SK-N-SH treated with all-trans-retinoic acid at 6 μM for 48 hours (cell line): ENCODE measurements around the gene PIWIL1.

ENCODE experiments used
- ATAC-seq: fragments of 200-7000 bp; cut with Tn5 transposase; 3 replicates; pipeline ENCODE4 v1.9.1; 2020; ENCODE audit warnings: mild to moderate bottlenecking, moderate library complexity
- ARNTL ChIP-seq: fragments of 450-650 bp; formaldehyde crosslinking; IDR thresholded peaks from 2 replicates; pipeline ENCODE4 v1.5.0; 2020; ENCODE audit warnings: low read depth, mild to moderate bottlenecking, moderate library complexity, borderline replicate concordance
- BACH2 ChIP-seq: fragments of 250-450 bp; sonication (Bioruptor Pico); IDR thresholded peaks from 2 replicates; pipeline ENCODE4 v1.9.0; 2021; ENCODE audit warnings: mild to moderate bottlenecking, borderline replicate concordance
- CSDC2 ChIP-seq: fragments of 250-450 bp; sonication (Bioruptor Pico); IDR thresholded peaks from 2 replicates; pipeline ENCODE4 v1.5.0; 2020; ENCODE audit warnings: mild to moderate bottlenecking, moderate library complexity
- ESRRG ChIP-seq: fragments of 250-450 bp; sonication (Bioruptor Pico); IDR thresholded peaks from 2 replicates; pipeline ENCODE4 v1.6.1; 2021; ENCODE audit warnings: mild to moderate bottlenecking
- GLIS3 ChIP-seq: fragments of 250-450 bp; sonication (Bioruptor Pico); IDR thresholded peaks from 2 replicates; pipeline ENCODE4 v1.5.0; 2020; ENCODE audit warnings: mild to moderate bottlenecking, moderate library complexity
- ISL1 ChIP-seq: fragments of 250-450 bp; sonication (Bioruptor Pico); IDR thresholded peaks from 2 replicates; pipeline ENCODE4 v2.1.2; 2022; ENCODE audit warnings: mild to moderate bottlenecking, moderate library complexity
- OSR1 ChIP-seq: fragments of 250-450 bp; sonication (Bioruptor Pico); IDR thresholded peaks from 2 replicates; pipeline ENCODE4 v1.8.0; 2022; ENCODE audit warnings: moderate library complexity, mild to moderate bottlenecking, inconsistent platforms
- PATZ1 ChIP-seq: fragments of 250-450 bp; sonication (Bioruptor Pico); IDR thresholded peaks from 2 replicates; pipeline ENCODE4 v1.8.0; 2020; ENCODE audit warnings: mild to moderate bottlenecking, moderate library complexity, borderline replicate concordance
- POU6F1 ChIP-seq: fragments of 250-450 bp; sonication (Bioruptor Pico); IDR thresholded peaks from 2 replicates; pipeline ENCODE4 v1.8.0; 2021; ENCODE audit warnings: low read depth, mild to moderate bottlenecking, moderate library complexity, borderline replicate concordance
- PPARA ChIP-seq: fragments of 250-450 bp; sonication (Bioruptor Pico); IDR thresholded peaks from 2 replicates; pipeline ENCODE4 v1.5.0; 2020; ENCODE audit warnings: mild to moderate bottlenecking, borderline replicate concordance
- RARB ChIP-seq: fragments of 250-450 bp; sonication (Bioruptor Pico); IDR thresholded peaks from 2 replicates; pipeline ENCODE4 v1.8.0; 2021; ENCODE audit warnings: mild to moderate bottlenecking, moderate library complexity
- SNAI2 ChIP-seq: fragments of 250-450 bp; sonication (Bioruptor Pico); IDR thresholded peaks from 2 replicates; pipeline ENCODE4 v1.5.0; 2020; ENCODE audit warnings: mild to moderate bottlenecking, moderate library complexity
- TCF4 ChIP-seq: fragments of 250-450 bp; sonication (Bioruptor Pico); IDR thresholded peaks from 2 replicates; pipeline ENCODE4 v1.8.0; 2021; ENCODE audit warnings: mild to moderate bottlenecking, moderate library complexity, borderline replicate concordance
- TOX ChIP-seq: fragments of 250-450 bp; sonication (Bioruptor Pico); IDR thresholded peaks from 2 replicates; pipeline ENCODE4 v1.8.0; 2021; ENCODE audit warnings: mild to moderate bottlenecking, moderate library complexity, borderline replicate concordance
- ZFP3 ChIP-seq: fragments of 250-450 bp; sonication (Bioruptor Pico); IDR thresholded peaks from 2 replicates; pipeline ENCODE4 v1.5.0; 2020; ENCODE audit warnings: mild to moderate bottlenecking, moderate library complexity
- ZFP30 ChIP-seq: fragments of 450-650 bp; formaldehyde crosslinking; IDR thresholded peaks from 2 replicates; pipeline ENCODE4 v1.5.0; 2022; ENCODE audit warnings: mild to moderate bottlenecking, moderate library complexity
- ZNF565 ChIP-seq: fragments of 450-650 bp; formaldehyde crosslinking; conservative IDR thresholded peaks from 2 replicates; pipeline ENCODE4 v1.5.0; 2020; ENCODE audit warnings: low read depth, mild to moderate bottlenecking, moderate library complexity
- ZNF70 ChIP-seq: fragments of 450-650 bp; formaldehyde crosslinking; IDR thresholded peaks from 2 replicates; pipeline ENCODE4 v1.5.0; 2020; ENCODE audit warnings: mild to moderate bottlenecking, moderate library complexity
- TF ChIP-seq, protein P1 (sequence below): fragments of 250-450 bp; sonication (Bioruptor Pico); IDR thresholded peaks from 2 replicates; pipeline ENCODE4 v1.5.1; 2021; ENCODE audit warnings: mild to moderate bottlenecking, moderate library complexity
- TF ChIP-seq, protein P2 (sequence below): fragments of 250-450 bp; sonication (Bioruptor Pico); IDR thresholded peaks from 2 replicates; pipeline ENCODE4 v1.5.0; 2020; ENCODE audit warnings: mild to moderate bottlenecking, moderate library complexity

Gene PIWIL1

DNA sequence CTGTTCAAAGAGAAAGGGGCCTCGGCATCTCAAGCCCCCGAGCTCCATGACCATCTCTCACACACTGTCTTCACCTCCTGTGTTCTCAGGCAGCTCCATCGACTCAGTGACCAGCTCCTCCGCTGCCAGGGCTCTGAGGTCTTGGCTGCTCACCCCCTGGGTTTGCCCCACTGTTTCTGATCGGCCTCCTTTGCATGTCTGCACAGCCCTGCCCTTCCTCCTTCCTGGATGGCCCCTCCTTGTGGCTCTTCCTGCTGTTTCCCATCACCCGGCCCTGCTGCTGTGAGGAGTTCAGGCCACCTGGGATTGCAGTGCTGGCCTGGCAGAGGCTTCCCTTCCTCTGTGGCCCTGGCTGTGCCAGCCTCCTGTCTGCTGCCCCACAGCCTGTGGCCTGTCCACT is 38.1 kb upstream of the PIWIL1 start:
- TF ChIP-seq ISL1 (CRISPR knock-in tag) (no peak), PPARA (CRISPR knock-in tag) (no peak), TOX (CRISPR knock-in tag) (no peak), ZFP30 (CRISPR knock-in tag) (no peak), ZNF565 (CRISPR knock-in tag) (no peak), ZFP3 (CRISPR knock-in tag) (no peak), GLIS3 (CRISPR knock-in tag) (no peak), CSDC2 (CRISPR knock-in tag) (no peak), TCF4 (no peak), ZNF70 (CRISPR knock-in tag) (no peak), OSR1 (no peak)
- TF ChIP-seq, protein P1, sequence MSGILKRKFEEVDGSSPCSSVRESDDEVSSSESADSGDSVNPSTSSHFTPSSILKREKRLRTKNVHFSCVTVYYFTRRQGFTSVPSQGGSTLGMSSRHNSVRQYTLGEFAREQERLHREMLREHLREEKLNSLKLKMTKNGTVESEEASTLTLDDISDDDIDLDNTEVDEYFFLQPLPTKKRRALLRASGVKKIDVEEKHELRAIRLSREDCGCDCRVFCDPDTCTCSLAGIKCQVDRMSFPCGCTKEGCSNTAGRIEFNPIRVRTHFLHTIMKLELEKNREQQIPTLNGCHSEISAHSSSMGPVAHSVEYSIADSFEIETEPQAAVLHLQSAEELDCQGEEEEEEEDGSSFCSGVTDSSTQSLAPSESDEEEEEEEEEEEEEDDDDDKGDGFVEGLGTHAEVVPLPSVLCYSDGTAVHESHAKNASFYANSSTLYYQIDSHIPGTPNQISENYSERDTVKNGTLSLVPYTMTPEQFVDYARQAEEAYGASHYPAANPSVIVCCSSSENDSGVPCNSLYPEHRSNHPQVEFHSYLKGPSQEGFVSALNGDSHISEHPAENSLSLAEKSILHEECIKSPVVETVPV (CRISPR knock-in tag) = no peak
- no peak for ATAC-seq

DNA sequence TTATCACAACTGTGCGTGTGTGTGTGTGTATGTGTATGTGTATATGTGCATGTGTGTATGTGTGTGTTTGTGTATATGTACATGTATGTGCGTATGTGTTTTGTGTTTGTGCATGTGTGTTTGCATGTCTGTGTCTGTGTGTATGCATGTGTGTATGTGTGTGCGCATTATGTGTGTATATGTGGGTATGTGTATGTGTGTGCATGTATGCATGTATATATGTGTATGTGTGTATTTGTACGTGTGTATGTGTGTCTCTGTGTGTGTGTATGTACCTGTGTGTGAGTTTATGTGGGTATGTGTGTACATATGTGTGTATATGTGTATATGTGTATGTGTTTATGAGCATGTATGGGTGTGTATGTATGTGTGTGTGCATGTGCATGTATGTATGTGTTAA is 37.6 kb upstream of the PIWIL1 start:
- TF ChIP-seq, protein P2, sequence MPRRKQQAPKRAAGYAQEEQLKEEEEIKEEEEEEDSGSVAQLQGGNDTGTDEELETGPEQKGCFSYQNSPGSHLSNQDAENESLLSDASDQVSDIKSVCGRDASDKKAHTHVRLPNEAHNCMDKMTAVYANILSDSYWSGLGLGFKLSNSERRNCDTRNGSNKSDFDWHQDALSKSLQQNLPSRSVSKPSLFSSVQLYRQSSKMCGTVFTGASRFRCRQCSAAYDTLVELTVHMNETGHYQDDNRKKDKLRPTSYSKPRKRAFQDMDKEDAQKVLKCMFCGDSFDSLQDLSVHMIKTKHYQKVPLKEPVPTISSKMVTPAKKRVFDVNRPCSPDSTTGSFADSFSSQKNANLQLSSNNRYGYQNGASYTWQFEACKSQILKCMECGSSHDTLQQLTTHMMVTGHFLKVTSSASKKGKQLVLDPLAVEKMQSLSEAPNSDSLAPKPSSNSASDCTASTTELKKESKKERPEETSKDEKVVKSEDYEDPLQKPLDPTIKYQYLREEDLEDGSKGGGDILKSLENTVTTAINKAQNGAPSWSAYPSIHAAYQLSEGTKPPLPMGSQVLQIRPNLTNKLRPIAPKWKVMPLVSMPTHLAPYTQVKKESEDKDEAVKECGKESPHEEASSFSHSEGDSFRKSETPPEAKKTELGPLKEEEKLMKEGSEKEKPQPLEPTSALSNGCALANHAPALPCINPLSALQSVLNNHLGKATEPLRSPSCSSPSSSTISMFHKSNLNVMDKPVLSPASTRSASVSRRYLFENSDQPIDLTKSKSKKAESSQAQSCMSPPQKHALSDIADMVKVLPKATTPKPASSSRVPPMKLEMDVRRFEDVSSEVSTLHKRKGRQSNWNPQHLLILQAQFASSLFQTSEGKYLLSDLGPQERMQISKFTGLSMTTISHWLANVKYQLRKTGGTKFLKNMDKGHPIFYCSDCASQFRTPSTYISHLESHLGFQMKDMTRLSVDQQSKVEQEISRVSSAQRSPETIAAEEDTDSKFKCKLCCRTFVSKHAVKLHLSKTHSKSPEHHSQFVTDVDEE (CRISPR knock-in tag) = no peak
- no peak for TF ChIP-seq OSR1
- no peak for ATAC-seq

- ATAC-seq = no peak
- TF ChIP-seq, protein P1 (CRISPR knock-in tag) = no peak
- TF ChIP-seq ARNTL (CRISPR knock-in tag) = no peak
- no peak for TF ChIP-seq TOX (CRISPR knock-in tag)
- no peak for TF ChIP-seq PPARA (CRISPR knock-in tag)
- TF ChIP-seq ISL1 (CRISPR knock-in tag) = no peak
- TF ChIP-seq GLIS3 (CRISPR knock-in tag) = no peak
- TF ChIP-seq BACH2 (CRISPR knock-in tag) = no peak
- no peak for TF ChIP-seq OSR1
- TF ChIP-seq ZFP3 (CRISPR knock-in tag) = no peak
- no peak for TF ChIP-seq ESRRG
- TF ChIP-seq, protein P2 (CRISPR knock-in tag) = no peak
- no peak for TF ChIP-seq POU6F1 (CRISPR knock-in tag)
- TF ChIP-seq PATZ1 (CRISPR knock-in tag) = no peak
- TF ChIP-seq TCF4 = no peak
- no peak for TF ChIP-seq RARB (CRISPR knock-in tag)
- no peak for TF ChIP-seq ZNF70 (CRISPR knock-in tag)
- no peak for TF ChIP-seq SNAI2 (CRISPR knock-in tag)
- TF ChIP-seq, all 23 proteins: peak for 0
These were observed 36.8 kb upstream of the PIWIL1 start for GRCh38 chr12:130300737-130301535.
